SK-N-MC (cell line): Measurements from ENCODE around the gene PRMT1.

Source experiments
- DNase-seq: peaks from one replicate; pipeline ENCODE4 v3.0.0-alpha.2; 2011; ENCODE audit warnings: low read depth, low spot score
- H3K27ac ChIP-seq: fragments of 200-600 bp; sonication (generic); 2 replicates; pipeline ENCODE4 v1.5.1; 2016; ENCODE audit warnings: mixed run types
- H3K36me3 ChIP-seq: fragments of 200-600 bp; sonication (generic); 2 replicates; pipeline ENCODE4 v1.6.1; 2017; ENCODE audit warnings: antibody characterized with exemption, low read length, mixed read lengths; ENCODE audit not compliant: insufficient read depth
- H3K4me3 ChIP-seq: fragments of 200-600 bp; sonication (generic); 2 replicates; pipeline ENCODE4 v1.5.1; 2016
- H3K9ac ChIP-seq: fragments of 200-600 bp; sonication (generic); 2 replicates; pipeline ENCODE4 v1.8.0; 2017; ENCODE audit warnings: mixed run types, mixed read lengths; ENCODE audit not compliant: insufficient read length
- H3K9me3 ChIP-seq: fragments of 200-600 bp; sonication (generic); 2 replicates; pipeline ENCODE4 v1.6.1; 2017; ENCODE audit warnings: low read depth, mild to moderate bottlenecking, antibody characterized with exemption, low read length, moderate library complexity, mixed read lengths
- EZH2 ChIP-seq: fragments of 200-600 bp; sonication (generic); IDR thresholded peaks from one replicate; pipeline ENCODE4 v1.6.1; 2017; ENCODE audit warnings: antibody characterized with exemption
- FOXP2 ChIP-seq: optimal IDR thresholded peaks from 2 replicates; pipeline ENCODE3; 2011; ENCODE audit warnings: mild to moderate bottlenecking, moderate library complexity; ENCODE audit not compliant: insufficient read depth; ENCODE audit errors: extremely low read length, control extremely low read depth
- POLR2AphosphoS5 ChIP-seq: IDR thresholded peaks from 2 replicates; pipeline ENCODE4 v1.6.1; 2012; ENCODE audit warnings: mild to moderate bottlenecking, low read depth, low read length, borderline replicate concordance

Gene PRMT1

DNA sequence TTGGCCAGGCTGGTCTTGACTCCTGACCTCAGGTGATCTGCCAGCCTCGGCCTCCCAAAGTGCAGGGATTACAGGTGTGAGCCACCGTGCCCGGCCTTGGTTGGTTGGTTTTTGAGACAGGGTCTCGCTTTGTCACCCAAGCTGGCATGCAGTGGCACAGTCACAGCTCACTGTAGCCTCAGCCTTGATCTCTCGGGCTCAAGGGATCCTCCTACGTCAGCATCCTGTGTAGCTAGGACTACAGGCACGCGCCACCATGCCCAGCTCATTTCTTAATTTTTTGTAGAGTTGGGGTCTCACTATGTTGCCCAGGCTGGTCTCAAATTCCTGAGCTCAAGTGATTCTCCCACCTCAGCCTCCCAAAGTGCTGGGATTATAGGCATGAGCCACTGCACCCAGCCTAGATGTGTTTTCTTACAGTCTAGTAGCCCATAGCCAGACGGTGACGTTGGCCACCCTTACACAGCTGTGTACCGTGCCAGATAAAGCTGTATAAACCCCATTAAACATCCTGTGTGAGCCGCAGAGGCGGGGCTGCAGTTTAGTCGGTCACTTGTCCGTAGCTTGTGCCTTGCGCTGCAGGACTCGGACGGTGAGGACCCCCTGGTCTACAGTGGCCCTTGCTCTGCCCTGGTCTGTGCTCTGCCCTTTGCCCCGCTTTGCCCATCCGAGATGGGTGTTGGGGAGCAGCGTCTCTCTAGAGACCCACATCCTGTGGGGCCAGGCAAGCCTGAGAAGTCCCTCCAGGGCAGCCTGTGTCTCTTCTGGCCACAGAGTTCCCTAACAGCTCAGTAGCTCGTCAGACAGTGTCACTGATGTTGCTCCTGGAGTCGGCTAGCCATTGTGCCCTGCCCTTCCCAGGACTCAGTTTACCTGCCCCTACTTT lies 21.3 kb upstream of the PRMT1 start:
- H3K9me3 ChIP-seq: no peaks in the 10 kb centered on the region
- H3K36me3 ChIP-seq: peaks cover 75% of the 10 kb centered on the region
- no peak for DNase-seq
- H3K9ac ChIP-seq: no peak overlapping the region
- no peak for TF ChIP-seq POLR2AphosphoS5
- TF ChIP-seq EZH2: no peak
- TF ChIP-seq FOXP2: no peak
- H3K27ac ChIP-seq: no peak overlapping the region
- H3K4me3 ChIP-seq: no peak overlapping the region

DNA sequence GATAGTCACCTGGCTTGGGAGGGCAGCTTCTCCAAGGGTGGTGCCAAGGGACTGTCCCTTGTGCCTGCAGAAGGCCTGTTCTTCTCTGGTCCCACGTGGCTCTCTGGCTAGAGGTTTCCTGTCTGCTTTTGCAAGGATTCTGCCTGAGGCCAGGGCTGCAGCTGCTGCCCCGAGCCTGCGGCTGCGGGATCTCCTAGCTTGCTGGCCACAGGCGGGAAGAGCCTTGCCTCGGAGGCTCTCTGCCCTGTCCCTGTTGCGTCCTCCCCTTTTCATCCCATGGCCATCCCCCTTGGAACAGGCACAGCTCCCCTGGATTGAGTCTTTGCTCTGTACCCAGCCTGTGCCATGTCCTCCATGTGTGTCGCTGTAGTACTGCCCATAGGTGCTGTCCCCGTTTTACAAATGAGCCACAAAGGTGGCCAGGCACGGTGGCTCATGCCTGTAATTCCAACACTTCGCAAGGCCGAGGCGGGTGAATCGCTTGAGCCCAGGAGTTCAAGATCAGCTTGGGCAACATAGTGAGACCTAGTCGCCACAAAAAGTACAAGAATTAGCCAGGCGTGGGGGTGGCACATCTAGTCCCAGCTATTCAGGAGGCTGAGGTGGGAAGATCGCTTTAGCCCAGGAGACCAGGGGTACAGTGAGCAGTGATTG lies 20.5 kb upstream of the PRMT1 start:
- no peak overlapping the region for H3K4me3 ChIP-seq
- TF ChIP-seq FOXP2 (no peak), EZH2 (no peak), POLR2AphosphoS5 (no peak)
- peaks cover 76% of the 10 kb centered on the region for H3K36me3 ChIP-seq
- no peaks in the 10 kb centered on the region for H3K9me3 ChIP-seq
- DNase-seq: no peak
- H3K9ac ChIP-seq: no peak overlapping the region
- H3K27ac ChIP-seq: no peak overlapping the region

DNA sequence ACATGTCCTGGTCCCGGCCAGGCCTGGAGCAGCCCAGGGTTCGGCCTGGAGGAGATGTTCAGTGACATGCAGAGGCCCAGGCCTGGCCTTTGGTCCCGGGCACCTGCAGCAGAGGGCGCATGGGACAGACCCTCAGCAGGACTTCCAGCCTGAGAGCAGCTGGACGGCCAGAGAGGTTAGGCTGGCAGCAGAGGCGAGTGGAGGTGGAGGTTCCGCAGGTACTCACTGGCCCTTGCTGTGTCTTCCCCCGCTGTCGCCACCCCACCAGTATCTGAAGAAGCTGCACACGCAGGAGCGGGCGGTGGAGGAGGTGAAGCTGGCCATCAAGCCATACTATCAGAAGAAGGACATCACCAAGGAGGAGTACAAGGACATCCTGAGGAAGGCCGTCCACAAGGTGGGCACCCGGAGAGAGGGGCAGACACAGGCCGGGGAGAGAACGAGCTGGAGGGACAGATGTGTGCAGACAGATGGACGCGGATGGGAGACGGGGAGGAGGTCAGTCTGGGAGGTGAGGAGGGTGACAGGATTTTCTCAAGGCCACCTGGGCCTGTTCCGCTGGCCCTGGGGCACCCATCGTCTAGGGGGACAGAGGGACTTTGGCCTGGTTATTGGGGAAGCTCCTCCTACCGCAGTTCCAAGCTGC lies 19.5 kb upstream of the PRMT1 start:
- Histone ChIP-seq H3K9ac (no peak overlapping the region), H3K27ac (no peak overlapping the region), H3K4me3 (no peak overlapping the region), H3K36me3 (peaks cover 79% of the 10 kb centered on the region), H3K9me3 (no peaks in the 10 kb centered on the region)
- TF ChIP-seq FOXP2 (no peak), EZH2 (no peak), POLR2AphosphoS5 (no peak)
- DNase-seq: no peak

DNA sequence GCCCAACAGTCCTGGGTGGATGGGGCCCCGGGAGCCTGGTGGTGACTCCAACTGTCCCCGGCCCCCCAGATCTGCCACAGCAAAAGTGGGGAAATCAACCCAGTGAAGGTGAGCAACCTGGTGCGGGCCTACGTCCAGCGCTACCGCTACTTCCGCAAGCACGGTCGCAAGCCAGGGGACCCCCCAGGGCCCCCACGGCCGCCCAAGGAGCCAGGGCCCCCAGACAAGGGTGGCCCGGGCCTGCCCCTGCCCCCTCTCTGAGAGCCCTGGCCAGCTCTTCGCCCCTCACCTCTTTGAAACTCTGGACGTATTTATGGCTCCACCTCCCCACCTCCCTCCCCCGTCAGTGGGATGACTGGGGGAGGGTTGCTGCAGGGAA lies 18.9 kb upstream of the PRMT1 start:
- no peak for DNase-seq

DNA sequence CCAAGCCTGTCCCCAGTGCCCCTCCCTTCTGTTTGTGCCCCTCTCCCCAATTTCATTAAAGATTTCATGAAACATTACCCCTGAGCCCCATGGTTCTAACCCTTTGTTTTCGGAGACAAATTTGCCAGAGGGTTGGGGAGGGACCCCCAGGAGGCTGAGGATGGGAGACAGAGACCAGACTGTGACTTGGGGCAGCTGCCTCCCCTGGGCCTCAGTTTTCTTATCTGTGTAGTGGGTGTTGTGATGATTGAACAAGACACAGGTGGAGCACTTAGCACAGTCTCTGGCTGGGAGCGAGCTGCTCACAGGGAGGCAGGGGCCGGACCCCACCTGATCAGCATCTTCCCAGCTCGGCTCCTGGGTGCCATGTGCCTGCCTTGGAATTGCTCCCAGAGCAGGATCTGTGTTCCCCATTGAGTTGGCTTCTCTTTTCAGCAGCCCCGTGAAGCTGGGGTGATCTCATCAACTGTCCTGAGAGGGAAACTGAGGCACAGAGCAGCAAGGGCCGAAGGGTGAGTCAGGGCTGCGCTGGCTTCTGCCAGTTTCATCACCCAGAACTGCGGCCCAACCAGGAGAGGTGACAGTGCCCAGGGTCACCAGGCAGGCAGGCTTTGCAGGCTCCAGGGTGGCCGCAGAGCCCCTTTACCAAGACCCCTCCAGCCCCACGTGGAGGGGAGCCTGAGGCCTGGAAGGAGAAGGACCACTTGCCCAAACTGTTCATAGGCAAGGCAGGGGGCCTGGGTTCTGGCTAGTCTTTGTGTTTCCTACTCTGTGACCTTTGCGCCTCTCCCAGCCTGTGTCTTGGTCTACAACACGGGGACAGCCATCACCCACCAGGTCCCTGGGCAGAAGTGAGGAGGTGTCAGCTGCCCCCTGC lies 18.3 kb upstream of the PRMT1 start:
- no peak for DNase-seq
- TF ChIP-seq POLR2AphosphoS5 (no peak; the same call in 1 of the 2 replicates), EZH2 (no peak), FOXP2 (no peak)

More for the DNA sequence above, 18.9 kb upstream of the PRMT1 start:
- TF ChIP-seq EZH2: no peak
- no peak for TF ChIP-seq POLR2AphosphoS5
- no peak for TF ChIP-seq FOXP2
- Histone ChIP-seq H3K27ac (no peak overlapping the region), H3K4me3 (no peak overlapping the region), H3K36me3 (peaks cover 76% of the 10 kb centered on the region), H3K9ac (no peak overlapping the region), H3K9me3 (no peaks in the 10 kb centered on the region)

DNA sequence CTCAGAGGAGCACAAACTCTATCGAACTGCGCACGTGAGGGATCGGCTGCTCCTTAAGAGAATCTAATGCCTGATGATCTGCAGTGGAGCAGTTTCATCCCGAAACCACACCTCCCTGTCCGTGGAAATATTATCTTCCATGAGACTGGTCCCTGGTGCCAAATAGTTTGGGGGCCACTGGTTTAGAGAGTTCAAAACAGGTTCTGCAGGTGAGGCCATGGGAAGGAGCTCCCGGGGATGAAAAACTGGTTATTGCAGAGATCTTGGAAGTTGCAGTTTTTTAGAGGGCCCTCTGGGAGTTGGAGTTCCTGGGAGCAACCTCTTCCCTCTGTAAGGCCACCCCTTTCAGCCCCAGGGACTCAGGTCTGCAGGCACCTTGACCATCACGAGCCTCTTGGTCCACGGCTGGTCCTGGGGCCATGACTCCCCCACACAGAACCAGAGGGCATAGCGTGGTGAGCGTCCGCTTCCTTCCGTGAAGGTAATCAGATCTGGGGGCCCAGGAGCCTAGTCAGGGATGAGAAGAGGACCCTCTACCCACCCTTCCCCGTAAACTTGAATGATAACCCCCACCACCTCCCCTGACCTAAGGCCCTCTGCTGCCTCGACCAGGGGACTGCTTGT lies 16.6 kb upstream of the PRMT1 start:
- no peak; the same call in 1 of the 2 replicates for TF ChIP-seq POLR2AphosphoS5
- no peak for TF ChIP-seq EZH2
- Histone ChIP-seq H3K9ac (no peak overlapping the region), H3K36me3 (peaks cover 55% of the 10 kb centered on the region), H3K4me3 (no peak overlapping the region), H3K27ac (no peak overlapping the region), H3K9me3 (no peaks in the 10 kb centered on the region)
- DNase-seq: no peak

More for the DNA sequence above, 18.3 kb upstream of the PRMT1 start:
- H3K9ac ChIP-seq: no peak overlapping the region
- H3K4me3 ChIP-seq: no peak overlapping the region
- no peaks in the 10 kb centered on the region for H3K9me3 ChIP-seq
- H3K36me3 ChIP-seq: peaks cover 69% of the 10 kb centered on the region
- no peak overlapping the region for H3K27ac ChIP-seq

DNA sequence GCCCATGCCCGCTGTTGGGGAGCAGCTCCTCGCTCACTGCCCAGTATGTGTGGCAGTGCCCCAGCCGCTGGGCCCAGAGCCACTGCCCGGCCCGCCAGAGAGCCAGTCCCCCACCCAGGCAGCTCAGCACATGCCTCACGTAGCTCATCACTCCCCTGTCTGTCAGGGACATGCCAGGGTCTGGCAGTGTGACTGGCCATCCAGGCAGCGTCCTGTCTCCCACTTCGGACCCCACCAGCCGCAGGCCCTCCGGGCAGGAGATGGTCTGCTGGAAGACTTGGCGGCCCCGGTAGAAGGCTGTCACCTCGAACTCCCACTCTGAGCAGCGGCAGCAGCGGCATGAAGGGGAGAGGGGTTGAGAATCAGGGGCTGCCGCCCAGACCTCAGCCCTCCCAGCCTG lies 15.1 kb upstream of the PRMT1 start:
- no peak for DNase-seq
- no peak overlapping the region for H3K27ac ChIP-seq
- H3K4me3 ChIP-seq: no peak overlapping the region
- H3K9me3 ChIP-seq: no peaks in the 10 kb centered on the region
- no peak overlapping the region for H3K9ac ChIP-seq
- no peak for TF ChIP-seq FOXP2
- TF ChIP-seq POLR2AphosphoS5: no peak
- TF ChIP-seq EZH2: no peak
- peaks cover 44% of the 10 kb centered on the region for H3K36me3 ChIP-seq
